Left forelimb (tissue), 1 donor: Measurements from ENCODE around the gene CNTFR.
"Not testable (repeated sequence)": the region's sequence is repeated elsewhere in the genome, so short reads cannot be mapped to it uniquely, and the experiment has no call there.

ENCODE experiments used
- DNase-seq: peaks from one replicate; pipeline ENCODE4 v3.0.0-alpha.2; 2018; ENCODE audit warnings: low spot score

The CNTFR gene

DNA sequence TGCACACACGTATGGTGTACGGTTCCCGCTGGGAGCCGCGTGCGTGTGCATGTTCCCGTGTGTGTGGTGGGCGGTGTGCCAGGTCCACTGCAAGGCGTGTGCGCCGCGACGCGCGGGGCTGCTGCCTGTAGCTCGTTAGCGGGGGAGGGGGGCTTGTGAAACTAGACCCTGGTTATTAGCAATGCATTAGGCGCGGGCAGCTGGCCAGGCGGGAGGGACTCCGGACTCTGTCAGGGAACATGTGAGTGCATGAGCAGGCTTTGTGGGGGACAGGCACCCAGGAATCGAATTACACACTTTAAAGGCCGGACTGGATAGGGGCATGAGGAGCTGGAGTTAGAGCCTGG is 34.5 kb downstream of the CNTFR start:
- no peak for DNase-seq

DNA sequence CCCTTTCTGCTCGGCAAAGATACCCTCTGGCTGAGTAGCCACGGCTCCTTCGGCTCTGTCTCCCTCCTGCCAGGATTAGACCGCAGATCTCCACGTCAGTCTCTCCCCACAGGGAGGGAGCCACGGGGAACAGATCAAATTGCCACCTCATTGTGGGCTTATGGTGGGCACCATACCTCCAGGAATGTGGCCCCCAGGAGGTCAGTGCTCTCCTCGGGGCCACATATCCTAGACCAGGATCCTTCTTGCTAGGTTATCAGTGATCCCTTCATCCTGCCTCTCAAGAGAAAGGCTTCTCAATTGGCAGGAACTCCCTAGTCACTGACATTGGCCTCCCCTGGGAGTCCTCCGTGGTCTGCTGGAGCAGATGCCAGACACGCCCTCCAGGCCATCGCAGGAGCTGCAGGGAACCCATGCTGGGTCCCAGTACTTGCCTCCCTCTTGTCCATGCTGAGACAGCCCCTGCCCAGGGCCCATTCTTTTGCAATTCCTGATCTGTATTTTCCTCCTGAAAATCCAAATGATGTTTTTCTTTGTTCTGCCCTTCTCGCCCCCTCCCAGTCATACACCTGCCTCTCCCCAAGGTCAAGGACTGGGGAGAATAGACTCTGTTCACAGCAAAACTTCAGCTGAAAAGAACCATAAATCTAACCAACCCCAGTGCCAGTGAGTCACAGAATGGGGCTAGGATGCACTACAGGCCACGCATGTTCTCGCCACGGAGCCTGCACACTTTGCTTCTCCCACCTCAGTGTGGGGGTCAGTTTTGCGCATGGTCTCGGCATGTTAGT is 35.1 kb downstream of the CNTFR start:
- DNase-seq = no peak

- no peak for DNase-seq
Observed at GRCh38 chr9:34553511-34554021, 36.0 kb downstream of the CNTFR start.

- no peak for DNase-seq
Observed at GRCh38 chr9:34552986-34553385, 36.5 kb downstream of the CNTFR start.

DNA sequence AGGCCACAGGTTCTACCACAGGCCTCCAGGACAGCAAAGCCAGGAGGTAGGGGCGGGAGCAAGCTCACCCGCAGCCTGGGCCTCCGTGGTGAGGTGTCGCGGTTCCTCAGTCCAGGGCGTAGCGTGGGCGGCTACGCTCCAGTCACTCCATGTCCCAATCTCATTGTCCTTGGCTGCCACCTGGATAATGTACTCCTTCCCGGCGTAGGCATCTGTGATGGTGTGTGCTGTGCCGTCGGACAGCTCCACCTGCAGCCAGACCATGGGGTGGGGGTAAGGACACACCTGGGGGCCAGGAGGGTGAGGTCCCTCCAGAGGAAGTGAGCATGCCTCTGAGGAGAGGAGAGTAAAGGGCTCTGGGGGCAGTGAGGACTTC is 36.9 kb downstream of the CNTFR start:
- no peak for DNase-seq

GRCh38 chr9:34551751-34552605 is 37.5 kb downstream of the CNTFR start:
- no peak for DNase-seq

DNA sequence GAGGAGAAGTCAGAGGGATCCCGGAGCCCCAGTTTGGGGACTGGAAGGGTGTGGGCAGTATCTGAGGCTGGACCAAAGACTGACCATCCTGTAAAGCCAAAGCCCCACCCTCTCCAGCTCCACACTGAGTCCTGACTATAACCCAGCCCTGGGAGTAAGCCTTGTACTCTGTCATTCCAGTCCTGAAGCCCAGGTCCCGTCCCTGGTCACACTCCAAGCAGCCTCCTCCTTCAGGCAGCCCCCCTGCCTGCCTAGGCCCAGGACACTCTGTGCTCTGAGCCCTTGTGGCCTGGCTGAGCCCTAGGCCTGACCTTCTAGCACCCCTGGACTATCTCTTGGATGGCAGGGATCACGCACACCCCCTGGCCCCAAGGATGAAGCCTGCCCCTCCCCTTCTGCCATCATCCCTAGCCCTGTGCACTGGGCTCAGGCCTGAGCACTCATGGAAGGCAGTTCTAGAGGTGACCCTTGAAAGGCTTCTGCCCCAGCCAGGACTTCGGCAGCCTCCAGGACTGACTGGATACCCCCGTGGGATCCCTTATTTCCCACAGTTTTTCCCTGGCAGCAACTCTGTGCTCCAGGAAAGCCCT is 38.7 kb downstream of the CNTFR start:
- DNase-seq = no peak

- DNase-seq = no peak
Observed at GRCh38 chr9:34550016-34550680, 39.4 kb downstream of the CNTFR start.

DNA sequence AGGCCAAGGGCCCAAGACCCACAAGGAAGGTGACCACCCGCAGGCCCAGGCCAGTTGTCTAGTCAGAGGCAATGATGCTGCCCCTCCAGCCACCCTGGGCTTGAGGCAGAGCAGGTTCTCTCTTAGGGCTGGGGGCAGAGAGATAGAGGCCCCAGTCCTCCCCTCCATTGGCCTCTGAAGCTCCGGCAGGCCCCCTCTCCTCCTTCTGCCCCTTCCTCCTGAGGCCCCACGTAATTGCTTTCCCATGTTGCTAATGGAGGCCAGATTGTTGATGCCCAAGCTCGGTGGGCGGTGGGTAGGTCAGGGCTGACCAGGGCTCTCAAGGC is 40.2 kb downstream of the CNTFR start:
- no peak for DNase-seq

DNA sequence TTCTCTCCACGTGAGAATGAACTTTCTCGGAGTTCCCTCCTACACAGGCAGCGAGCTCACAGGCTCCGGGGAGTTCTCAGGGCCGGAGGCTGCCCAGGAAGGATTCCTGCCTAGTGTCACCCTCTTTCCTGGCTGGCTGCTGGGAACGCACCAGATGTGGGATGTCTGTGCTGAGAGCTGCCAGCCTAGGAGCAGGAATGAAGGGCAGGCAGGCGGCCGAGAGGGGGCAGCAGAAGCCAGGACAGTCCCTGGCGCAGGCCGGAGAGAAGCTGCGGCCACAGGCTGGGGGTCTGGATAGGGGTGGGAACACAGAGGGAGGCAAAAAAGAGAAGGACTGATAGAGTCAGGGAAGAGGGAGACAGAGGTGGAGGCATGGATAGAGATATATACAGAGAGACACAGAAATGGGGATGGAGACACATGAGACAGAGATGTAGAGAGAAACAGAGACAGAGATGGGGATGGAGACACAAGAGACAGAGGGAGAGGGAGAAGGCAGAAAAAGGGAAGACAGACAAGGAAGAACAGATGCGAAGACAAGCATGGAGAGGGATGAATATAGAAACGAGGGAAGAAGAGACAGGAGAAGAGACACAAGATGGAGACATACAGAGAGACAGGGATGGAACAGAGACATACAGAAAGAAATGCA is 41.4 kb downstream of the CNTFR start:
- DNase-seq = peak; percentile 85

DNA sequence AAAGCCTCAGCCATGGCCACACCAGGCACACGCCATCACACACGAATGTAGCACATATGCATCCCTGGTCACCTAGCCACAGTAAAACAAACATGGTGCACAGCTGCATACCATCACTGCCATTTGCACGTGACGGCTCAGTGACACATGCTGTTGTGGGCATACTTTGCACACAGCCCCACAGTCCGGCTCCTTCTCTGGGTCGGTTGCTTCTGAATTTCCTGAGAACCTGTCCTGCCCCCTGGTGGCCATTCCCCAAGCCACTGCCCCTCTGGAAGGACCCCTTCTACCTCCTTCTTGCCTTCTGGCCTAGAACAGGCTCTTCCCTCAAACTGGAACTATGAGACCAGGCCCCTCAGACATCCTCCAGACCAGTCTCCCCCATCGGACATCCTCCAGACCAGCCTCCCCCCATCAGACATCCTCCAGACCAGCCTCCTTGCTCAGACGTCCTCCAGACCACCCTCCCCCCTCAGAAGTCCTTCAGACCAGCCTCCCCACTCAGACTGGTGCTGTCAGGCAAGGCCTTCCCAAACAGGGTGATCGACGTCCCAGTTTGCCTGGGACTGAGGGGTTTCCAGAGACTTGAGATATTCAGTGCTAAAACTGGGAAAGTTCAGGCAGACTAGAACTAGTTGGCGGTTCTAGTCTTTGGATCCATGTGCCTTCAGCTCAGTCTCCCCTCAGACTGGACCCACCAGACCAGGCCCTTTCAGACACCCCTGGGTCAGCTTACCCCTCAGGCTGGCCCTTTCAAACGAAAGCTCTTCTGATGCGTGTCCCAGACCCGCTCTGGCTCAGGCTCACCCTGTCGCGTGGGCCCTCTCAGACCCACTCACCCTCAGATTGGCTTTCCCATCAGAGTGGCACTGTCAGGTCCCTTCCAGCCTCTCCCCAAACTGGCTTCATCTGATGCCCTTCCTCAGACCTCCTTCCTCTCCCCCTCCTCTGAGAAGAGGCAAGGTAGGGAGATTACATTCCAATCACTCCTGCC is 42.4 kb downstream of the CNTFR start:
- no peak for DNase-seq

DNA sequence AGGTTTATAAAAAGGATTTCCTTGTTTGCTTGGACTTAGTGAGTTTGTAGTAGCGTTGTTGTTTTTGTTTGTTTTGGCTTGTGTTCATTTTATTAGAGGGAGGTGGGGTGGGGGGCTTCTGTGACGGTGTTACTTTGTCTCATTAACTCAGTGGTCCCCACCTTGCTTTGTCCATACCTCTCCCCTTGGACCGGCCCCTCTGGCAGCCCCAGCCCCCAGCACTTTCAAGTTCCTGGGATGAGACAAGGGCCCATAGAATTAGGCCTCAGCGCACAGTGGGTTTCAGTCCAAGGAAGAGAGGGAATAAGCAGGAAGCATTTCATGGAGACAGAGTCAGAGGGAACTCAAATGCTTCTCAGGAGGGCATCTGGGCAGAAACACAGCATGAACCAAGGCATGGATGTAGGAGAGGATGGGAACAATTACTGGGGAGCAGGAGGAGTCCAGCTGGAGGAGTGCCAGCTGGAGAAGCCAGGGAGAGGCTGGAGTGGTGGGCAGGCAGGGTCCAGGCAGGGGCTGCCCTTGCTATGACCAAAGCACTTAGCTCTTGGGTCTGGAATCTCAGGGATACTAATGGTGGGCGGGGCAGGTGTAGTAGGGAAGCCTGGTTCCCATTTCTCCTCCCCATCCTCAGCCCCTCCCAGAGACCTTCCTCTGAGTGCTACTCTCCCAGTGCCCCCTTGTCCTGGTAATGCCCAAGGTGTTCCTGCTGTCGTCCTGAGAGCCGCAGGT is 43.3 kb downstream of the CNTFR start:
- DNase-seq = no peak

- no peak for DNase-seq
Observed at GRCh38 chr9:34545497-34545896, 44.0 kb downstream of the CNTFR start.

DNA sequence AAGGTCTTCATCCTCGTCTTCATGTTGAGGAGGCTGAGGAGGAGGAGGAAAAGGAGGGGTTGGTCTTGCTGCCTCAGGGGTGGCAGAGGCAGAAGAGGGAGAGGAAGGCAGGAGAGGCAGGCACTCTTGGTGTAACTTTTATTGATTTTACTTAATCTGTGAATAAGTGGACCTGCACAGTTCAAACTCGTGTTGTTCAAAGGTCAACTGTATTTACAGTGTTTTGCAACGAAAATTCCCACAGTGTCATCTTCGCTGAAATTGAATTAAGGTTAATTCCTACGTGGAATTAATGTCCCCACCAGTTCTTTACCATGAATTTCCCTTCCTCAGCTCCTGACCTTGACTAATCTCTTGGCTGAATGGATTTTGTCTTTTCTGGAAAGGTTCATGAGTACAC is 45.5 kb downstream of the CNTFR start:
- DNase-seq = no peak

DNA sequence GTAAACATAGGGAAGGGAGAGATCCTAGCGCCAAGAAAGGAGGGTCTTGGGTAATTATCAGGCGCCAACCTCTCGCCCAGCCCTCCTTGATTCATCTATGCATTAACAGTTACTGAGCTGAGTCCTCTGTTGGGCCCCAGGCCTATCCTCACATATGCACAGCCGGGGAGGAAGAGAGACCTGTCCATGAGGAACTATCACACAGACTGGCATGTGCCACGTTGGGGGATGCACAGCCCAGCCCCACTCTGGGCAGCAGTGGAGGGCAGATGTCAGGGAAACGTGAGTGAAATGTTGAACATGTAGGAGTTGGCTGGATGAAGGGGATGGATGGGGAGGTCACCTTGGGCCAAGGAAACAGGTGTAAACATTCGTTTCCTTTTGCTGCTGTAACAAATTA is 48.0 kb downstream of the CNTFR start:
- DNase-seq = no peak

DNA sequence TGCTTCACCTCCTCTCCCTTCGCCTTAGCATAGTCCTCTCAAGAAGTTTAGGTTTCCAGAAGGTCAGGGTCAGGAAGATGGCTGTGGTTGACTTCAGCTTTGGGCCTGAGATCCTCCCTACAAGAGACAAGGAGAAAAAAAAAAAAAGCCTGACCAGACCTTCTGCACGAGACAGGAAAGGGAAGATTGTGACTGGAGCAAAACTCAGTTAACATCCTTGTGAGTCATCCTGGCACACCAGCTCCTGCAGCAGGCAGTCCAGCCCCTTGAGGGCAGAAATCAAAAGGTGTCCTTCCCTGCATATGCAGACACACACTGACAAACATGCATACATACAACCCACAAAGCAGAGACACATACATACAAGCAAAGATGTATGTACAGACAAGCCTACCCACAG is 48.7 kb downstream of the CNTFR start:
- no peak for DNase-seq

GRCh38 chr9:34536685-34537084 is 52.8 kb downstream of the CNTFR start:
- no peak for DNase-seq

DNA sequence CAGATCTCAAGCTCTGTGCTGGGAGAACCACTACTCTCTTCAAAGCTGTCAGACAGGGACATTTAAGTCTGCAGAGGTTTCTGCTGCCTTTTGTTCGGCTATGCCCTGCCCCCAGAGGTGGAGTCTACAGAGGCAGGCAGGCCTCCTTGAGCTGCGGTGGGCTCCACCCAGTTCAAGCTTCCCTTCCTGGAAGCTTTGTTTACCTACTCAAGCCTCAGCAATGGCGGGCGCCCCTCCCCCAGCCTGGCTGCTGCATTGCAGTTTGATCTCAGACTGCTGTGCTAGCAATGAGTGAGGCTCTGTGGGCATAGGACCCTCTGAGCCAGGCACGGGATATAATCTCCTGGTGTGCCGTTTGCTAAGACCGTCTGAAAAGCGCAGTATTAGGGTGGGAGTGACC is 57.5 kb downstream of the CNTFR start:
- not testable (repeated sequence) for DNase-seq

DNA sequence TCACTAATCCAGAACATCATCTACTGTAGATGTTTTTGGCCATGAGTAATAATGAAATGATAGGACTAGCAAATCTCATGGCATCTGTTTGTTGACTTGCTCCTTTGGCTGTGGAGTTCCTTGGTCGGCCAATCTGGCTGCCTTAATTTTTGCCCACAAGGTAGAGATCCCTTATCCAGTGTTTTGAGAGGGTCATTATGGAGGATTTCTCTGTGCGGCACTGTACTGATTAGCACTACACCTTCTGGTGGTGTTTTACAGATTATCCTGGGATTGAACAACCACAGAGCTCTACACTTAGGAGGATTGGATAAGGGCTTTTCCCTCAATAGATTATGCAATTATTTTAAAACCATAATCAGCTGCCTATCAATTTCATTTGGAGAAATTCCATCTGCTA is 63.5 kb downstream of the CNTFR start:
- DNase-seq = no peak

DNA sequence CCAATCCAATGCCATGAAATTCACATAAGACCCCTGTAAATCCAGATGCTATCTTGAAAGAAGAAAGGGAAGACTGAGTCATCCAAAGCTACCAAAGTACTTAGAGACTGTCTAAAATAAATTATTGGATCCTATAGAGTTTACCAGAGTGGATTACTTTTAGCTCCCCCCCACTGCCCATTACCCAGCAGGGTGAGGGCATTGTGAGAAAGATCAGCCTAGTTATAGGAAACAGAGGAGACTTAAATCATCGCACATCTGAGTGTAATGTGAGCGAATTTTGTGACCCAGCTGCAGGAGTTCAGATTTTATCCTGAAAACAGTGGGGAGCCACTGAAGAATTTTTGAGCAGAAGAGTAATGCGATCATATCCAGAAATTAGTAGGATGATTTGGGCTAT is 65.2 kb downstream of the CNTFR start:
- no peak for DNase-seq
